HG03064 (cell line): ENCODE results near the gene CEP83.
"Not testable (repeated sequence)": the region's sequence is repeated elsewhere in the genome, so short reads cannot be mapped to it uniquely, and the experiment has no call there.

Experiments used
- ATAC-seq: cut with Tn5 transposase; IDR thresholded peaks from one replicate; pipeline ENCODE4 v1.9.1; 2021; ENCODE audit warnings: low read depth; ENCODE audit not compliant: unreplicated experiment

Gene CEP83, protein sequence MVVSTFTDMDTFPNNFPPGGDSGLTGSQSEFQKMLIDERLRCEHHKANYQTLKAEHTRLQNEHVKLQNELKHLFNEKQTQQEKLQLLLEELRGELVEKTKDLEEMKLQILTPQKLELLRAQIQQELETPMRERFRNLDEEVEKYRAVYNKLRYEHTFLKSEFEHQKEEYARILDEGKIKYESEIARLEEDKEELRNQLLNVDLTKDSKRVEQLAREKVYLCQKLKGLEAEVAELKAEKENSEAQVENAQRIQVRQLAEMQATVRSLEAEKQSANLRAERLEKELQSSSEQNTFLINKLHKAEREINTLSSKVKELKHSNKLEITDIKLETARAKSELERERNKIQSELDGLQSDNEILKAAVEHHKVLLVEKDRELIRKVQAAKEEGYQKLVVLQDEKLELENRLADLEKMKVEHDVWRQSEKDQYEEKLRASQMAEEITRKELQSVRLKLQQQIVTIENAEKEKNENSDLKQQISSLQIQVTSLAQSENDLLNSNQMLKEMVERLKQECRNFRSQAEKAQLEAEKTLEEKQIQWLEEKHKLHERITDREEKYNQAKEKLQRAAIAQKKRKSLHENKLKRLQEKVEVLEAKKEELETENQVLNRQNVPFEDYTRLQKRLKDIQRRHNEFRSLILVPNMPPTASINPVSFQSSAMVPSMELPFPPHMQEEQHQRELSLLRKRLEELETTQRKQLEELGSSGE

DNA sequence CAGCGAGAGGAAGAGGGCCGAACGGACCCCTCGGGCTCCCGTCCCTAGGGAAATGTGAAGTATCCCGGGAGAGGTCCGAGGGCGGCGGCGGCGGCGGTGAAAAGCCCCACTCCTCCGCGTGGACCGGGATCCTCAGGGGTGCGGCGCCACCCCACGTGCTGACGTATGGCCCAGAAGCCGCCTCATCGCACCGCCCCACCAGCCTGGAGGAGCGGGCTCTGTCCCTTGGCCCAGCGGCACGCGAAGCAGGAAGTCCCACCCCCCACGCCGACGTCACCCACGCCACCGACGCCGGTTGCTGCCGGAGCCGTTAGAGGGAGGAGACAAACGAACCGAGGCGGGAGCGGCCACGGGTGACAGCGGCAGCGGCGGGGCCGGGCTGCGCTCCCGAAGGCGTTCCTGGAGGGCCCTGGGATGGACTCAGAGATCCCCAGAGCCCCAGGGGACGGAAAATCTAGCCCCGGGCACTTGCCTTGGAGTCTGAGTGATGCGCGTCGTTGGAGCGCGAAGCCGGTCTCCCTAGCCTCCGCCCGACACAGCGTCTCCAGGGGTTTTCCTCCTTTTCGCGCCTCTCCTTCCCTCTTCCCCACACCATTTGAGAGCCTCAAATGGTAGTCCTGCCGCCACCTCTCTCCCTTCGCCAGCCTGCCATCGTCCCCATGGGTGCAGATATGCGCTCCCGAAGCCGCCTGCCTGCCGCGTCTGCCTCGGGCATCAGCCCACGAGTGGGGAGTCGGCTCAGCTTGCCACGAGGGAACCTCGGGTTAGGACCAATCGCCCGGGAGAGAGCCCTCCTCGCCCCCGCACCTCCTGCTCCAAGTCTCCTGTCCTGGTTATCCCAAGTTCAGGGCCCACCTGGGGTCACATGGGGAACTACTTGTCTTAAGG is at the start of gene CEP83:
Gene CEP83, minus strand, starts transcription at position 140 of the 888 bp plus-strand sequence. CDS start 47,377 bp downstream, outside the sequence.
- ATAC-seq, result peak; percentile 93

DNA sequence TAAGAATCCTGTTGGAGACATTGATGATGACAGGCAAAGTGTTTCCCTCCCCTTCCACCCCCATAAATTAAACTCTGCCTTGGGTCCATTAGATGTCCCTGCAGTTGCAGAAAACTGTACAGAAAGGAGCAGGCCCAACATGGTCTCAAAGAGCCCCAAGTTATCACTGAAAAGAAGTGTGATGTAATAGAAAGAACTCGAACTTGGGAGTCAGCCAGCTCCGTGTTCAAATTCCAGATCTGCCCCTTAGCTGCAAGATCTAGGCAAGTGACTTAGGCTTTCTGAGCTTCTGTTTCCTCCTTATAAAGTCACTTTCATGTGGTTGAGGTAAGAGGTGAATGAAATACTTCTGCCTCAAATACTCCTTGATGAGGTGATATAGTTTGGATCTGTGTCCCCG is 49.6 kb upstream of the CEP83 start:
- no peak for ATAC-seq

DNA sequence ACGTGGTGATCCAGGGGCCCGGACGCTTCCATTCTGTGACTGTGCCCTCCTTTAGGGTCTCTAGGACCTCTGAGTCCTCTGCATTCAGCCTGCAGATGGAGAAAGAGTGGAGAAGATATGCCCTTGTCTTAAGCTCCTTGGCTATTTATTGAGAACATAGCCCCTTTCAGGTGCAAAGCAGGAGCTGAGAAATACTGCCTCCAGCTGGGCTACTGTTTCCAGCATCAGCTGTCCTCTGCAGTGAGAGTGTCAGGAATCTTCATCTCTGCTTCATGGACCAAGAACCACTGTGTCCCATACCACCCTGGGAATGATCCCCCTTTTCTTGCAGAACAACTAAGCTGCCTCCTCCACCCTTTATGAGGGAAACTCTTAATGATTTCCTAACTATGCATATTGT is 47.8 kb upstream of the CEP83 start:
- ATAC-seq, result no peak

DNA sequence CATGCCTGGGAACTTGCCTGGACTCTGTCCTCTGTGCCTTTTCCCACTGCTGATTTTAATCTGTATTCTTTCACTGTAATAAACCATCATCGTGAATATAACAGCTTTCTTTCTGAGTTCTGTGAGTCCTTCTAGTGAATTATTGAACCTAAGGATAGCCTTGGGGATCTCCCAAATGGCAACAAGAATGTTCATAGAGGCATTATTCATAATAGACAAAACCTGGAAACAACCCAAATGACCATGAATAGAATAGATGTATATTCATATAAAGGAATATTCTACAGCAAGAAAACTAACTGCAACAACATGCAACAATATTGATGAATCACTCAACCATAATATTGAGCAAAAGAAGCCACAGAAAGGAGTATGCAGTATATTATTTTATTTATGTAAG is 44.7 kb upstream of the CEP83 start:
- no peak for ATAC-seq

DNA sequence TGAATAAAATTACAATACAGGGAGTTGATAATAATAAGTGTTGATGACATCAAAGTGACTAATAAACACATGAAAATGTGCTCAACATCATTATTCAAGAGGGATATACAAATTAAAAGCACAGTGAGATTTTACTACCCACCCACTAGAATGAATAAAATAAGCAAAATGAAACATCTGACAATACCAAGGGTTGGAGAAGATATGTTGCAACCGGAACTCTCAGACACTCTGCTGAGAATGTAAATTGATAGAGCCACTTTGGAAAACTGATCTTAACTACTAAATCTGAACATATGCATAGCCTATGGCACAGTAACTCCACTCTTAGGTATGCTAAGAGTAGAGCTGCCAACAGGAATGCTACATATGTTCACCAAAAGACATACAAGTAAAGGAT is 44.0 kb upstream of the CEP83 start:
- no peak for ATAC-seq

DNA sequence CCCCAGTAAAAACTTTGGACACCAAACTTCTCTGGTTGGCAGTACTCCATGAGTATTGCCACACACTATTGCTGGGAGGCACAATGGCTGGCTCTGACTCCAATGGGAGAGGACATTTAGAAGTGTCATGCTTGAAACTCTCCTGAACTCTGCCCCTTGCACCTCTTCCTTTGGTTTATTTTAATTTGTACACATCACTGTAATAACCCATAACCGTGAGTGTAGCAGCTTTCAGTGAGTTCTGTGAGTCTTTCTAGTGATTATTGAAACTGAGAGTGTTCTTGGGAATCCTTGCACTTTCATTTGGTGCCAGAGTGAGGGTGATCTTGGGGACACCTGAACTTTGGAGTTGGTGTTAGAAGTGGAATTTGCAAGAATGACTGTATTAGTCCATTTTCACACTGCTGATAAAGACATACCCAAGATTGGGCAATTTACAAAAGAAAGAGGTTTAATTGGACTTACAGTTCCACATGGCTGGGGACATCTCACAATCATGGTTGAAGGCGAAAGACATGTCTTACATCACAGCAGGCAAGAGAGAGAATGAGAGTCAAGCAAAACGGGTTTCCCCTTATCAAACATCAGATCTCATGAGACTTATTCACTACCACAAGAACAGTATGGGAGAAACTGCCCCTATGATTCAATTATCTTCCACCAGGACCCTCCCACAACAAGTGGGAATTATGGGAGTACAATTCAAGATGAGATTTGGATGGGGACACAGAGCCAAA is 41.3 kb upstream of the CEP83 start:
- no peak for ATAC-seq

DNA sequence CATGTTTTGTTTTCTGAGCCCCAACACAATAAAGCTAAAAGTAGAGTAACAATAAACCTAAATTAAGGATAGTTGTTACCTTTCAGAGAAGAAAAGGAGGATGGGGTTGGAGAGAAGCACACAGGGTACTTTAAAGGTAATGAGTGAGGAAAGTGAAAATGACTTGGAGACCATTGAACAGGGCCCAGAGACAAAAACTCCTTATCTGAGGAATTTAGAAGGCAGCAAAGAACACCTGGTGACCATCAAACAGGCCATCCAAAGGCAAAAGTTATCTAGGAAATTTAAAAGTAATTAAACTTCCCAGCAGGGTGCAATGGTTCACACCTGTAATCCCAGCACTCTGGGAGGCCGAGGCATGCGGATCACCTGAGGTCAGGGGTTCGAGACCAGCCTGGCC is 39.0 kb upstream of the CEP83 start:
- no peak for ATAC-seq

DNA sequence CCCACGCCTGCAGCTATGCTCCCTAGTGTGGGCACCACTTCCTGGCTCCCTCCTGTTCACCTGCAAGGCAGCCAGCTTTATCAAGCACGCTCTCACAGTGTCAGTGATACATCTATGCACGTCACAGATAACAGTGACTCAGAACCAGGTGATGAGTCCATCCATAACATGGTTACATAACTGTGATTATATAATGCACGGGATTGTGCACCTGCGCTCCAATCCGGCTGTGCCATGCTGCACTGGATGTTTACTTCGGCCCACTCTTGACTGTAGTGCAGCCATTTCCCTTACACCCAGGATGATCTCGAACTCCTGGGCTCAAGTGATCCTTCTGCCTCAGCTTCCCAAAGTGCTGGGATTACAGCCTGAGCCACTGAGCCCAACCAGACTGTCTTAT is 38.4 kb upstream of the CEP83 start:
- ATAC-seq, result no peak

DNA sequence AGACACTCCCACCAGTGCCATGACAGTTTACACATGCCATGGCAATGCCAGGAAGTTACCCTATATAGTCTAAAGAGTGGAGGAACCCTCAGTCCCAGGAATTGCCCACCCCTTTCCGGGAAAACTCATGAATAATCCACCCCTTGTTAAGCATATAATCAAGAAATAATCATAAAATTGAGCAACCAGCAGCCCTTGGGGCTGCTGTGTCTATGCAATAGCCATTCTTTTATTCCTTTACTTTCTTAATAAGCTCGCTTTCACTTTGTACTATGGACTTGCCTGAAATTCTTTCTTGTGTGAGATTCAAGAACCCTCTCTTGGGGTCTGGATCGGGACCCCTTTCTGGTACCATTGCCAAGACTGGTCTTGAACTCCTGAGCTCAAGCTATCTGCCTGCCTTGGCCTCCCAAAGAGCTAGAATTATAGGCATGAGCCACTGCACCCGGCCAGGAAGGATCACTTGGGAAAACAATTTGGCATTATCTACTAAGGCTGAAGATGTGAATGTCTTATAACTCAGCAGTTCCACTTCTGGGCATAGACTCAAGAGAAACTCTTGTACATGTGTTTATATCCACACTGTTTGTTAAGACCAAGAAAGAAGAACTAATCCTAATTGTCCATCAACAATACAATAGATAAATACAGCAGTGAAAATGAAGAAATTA is 35.9 kb upstream of the CEP83 start:
- ATAC-seq, result no peak

DNA sequence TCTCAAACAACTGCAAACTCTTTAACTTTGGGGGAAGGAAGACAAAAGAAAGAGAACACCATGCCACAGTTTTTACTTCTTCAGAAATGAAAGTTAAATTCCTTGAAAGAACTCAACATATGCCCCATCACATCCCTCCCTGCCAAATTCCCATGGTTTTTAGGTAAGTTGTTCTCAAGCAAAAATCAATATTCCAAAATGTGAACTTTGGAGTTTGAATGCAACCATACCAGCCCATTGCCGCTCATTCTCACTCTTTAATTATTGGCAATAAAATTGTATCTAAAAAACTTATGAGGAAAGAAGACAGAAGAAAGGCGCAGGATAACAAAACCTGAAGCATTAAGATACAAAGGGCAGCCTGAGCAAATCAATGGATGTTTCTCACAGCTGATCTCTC is 31.8 kb upstream of the CEP83 start:
- ATAC-seq, result no peak

DNA sequence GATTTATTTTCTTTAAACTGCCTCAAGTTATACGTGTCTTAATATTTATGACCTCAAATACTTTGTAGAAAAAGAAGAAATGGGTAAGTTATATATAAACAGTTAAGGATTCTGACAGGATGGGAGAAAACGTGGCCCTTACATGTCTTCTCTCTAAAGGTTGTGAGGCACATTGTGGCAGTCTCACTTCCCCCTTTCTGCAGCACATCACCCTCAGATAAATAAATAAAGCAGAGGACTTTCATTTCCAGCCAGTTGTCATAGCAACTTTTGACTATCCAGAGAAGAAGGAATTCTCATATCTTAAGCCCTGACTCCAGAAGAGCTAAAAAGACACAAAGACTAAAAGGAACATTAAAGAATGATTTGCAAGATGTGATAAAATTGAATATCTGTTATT is 28.8 kb upstream of the CEP83 start:
- peak; percentile 99 for ATAC-seq

DNA sequence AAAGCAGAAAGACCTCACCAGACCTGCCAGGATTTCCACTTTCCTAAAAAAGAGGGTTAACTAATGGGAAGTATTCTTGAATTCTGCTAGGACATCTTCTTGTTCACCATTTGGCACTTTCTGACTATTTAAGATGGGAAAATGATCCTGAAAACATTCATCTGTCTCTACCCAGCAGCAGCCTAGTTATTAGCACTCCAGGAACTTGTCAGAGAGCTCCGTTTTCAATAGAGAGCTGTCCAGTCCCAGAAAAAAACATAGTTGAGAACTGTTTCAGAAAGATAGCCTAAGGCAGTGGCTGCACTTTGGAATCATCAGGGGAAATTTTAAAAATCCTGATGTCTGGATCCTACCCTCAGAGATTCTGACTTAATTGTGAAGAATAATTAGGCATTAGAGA is 22.1 kb upstream of the CEP83 start:
- ATAC-seq, result no peak

DNA sequence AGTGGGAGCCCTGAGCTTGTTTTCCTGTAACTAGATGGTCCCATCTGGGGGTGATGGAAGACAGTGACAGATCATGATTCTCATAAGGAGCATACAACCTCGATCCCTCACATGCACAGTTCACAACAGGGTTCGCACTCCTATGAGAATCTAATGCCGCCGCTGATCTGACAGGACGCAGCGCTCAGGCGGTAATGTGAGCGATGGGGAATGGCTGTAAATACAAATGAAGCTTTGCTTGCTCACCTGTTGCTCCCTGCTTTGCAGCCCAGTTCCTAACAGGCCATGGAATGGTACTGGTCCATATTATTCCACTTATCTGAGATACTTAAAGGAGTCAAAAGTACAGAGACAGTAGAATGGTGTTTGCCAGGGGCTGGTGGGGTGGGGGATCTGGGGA is 9.9 kb upstream of the CEP83 start:
- no peak for ATAC-seq

DNA sequence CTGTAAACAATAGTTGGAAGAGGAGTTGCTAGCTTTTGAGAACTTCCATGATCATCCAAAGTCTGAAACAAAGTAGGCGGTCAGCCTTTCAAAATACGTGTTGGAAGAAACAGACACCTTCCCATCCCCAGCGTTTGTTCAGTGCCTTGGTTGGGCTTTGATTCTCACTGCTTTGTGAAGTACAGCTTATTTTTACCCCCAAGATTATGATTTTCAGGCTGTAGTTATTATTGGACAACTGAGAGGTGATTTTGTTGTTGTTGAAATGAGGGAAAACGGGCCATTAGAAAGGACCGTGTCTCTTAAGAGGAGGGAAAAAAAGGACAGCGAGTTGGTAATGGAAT is 921 bp upstream of the CEP83 start:
- ATAC-seq, result no peak

DNA sequence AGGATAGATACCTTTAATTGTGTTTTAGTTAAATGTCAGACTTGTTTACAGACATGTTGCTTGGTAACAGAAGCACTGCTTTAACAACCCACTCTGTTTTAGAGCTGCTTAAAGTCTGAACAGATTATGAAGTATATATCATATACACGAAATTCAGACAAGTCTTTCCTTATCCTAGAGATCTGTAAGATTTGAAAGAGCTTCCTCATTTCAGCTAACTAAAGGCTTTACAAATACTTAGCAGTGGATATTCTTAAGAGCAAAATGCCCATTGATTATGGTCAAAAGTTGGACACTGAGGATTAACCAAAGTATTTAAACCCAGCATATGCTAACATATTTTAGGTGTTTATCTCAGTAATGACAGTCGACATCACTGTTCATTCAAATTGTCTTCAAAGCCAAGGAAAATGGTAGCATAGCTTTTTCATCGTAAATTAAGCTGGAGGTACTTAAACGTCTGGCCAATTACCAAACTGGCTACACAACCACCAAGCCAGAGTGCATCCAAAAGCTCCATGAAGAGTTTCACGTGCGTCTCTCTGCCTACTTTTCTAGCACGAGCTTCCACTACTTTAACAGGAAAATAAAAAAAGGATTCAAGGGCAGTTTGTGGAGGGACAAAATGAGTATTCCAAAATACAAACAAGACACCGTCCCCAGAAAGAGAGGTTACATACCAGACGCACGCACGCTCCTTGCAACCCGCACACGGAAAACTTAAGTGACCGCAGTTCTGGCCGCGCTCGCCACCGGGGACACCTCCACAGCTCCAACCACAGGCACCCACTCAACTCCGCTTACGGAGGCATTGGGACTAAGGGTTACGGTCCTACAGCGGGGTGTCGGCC is 565 bp downstream of the CEP83 start:
- peak; percentile 39 for ATAC-seq

DNA sequence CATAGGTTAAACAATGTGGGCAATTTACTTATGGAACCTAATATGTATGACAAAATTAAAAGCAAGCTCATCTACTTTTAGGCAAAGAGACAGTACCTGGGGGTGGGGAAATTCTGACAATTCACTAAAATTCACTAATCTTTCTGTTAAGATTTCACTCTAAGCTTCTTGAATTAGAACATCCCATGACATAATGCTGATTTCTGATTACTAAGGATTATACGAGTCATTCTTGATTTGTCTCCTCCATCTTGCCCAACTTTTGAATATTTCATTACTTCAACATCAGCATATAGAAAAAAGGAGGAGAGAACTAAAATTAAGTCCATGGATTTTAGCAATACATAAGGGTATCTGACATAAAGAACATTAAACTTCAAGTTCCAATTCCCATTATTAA is 2.4 kb downstream of the CEP83 start:
- no peak for ATAC-seq

DNA sequence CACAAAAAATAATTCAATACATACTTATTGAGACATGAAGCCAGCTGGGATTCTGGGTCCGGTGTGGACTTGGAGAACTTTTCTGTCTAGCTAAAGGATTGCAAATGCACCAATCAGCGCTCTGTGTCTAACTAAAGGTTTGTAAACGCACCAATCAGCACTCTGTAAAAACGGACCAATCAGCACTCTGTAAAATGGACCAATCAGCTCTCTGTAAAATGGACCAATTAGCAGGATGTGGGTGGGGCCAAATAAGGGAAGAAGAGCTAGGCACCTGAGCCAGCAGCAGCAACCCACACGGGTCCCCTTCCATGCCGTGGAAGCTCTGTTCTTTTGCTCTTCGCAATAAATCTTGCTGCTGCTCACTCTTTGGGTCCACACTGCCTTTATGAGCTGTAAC is 5.3 kb downstream of the CEP83 start:
- not testable (repeated sequence) for ATAC-seq

DNA sequence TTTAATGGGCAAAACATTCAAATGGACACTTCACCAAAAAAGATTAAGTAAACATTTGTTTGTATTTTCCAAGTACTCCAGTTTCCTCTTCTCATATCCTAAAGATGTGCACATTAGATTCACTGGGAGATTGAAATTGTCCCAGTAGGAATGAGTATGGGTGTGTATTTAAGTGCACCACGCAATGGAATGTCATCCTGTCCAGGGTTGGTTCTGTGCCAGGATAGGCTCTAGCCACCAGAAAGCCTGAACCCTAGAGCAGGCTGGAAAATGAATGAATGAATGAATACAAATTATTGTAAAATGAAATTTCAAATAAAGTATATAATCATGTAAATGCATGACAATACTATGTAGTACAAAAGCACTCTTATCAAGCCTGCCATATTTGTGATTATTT is 14.0 kb downstream of the CEP83 start:
- no peak for ATAC-seq

DNA sequence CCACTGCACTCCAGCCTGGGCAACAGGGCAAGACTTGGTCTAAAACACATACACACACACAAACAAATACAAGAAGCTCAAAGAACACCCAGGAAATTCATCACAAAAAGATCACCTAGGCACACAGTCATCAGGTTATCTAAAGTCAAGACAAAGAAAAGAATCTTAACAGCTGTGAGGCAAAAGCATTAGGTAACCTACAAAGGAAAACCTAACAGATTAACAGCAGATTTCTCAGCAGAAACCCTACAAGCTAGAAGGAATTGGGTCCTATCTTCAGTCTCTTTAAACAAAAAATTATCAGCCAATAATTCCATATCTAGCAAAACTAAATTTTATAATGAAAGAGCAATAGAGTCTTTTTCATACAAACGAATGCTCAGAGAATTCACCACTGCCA is 22.4 kb downstream of the CEP83 start:
- ATAC-seq, result no peak
